ENCODE data around the gene RGL4.
"Not testable (repeated sequence)": the region's sequence is repeated elsewhere in the genome, so short reads cannot be mapped to it uniquely, and the experiment has no call there.

Gene RGL4

DNA sequence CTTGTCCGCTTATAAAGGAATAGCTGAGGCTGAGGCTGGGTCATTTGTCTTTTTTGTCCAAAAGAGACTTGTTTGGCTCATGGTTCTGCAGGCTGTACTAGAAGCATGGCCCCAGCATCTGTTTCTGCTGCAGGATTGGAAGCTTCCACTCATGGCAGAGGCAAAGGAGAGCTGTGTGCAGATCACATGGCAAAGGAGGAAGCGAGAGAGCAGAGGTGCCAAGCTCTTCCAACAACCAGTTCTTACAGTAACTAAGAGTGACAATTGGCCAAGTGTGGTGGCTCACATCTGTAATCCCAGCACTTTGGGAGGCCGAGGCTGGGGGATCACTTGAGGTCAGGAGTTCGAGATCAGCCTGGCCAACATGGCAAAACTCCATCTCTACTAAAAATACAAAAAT is 37.3 kb downstream of the RGL4 start:
- not testable (repeated sequence) for H2BK15ac ChIP-seq (ENCODE audit: low read length); DNase-seq (ENCODE audit: low spot score); H3K79me1 ChIP-seq (ENCODE audit: low read depth, low read length); H3K27ac ChIP-seq (replicated peaks; ENCODE audit: low read length); H3K4me3 ChIP-seq (ENCODE audit: low read length in 2 of 2); H3K23ac ChIP-seq (ENCODE audit: low read depth, low read length, poor library complexity); H3K9me3 ChIP-seq (replicated peaks in 1 of 2; ENCODE audit: control insufficient read depth in 2 of 2, insufficient read depth in 1 of 2, low read depth in 1 of 2, low read length in 2 of 2); H3K36me3 ChIP-seq (replicated peaks in 1 of 2; ENCODE audit: control insufficient read depth in 2 of 2, insufficient read depth in 2 of 2, low read length in 2 of 2); H4K8ac ChIP-seq (ENCODE audit: low read depth, low read length); H2BK12ac ChIP-seq (ENCODE audit: low read length); H3K18ac ChIP-seq (ENCODE audit: low read length); H3K4me2 ChIP-seq (ENCODE audit: insufficient read depth, low read length, poor library complexity, severe bottlenecking); H2AK5ac ChIP-seq (ENCODE audit: low read depth, low read length); H3K9ac ChIP-seq (ENCODE audit: low read depth, low read length, poor library complexity); H2AFZ ChIP-seq (ENCODE audit: low read length); H3K27me3 ChIP-seq (ENCODE audit: control insufficient read depth in 3 of 3, insufficient read depth in 3 of 3, low read depth in 1 of 3, low read length in 3 of 3); H3K4me1 ChIP-seq (ENCODE audit: control insufficient read depth in 2 of 2, insufficient read depth in 1 of 2, low read depth in 1 of 2, low read length in 2 of 2); H3K4ac ChIP-seq (ENCODE audit: low read length); H2BK120ac ChIP-seq (ENCODE audit: low read depth, low read length); H4K91ac ChIP-seq (ENCODE audit: low read depth, low read length, poor library complexity); H2BK5ac ChIP-seq (ENCODE audit: low read length)
- H3K14ac ChIP-seq (ENCODE audit: low read length), result peak overlapping the region; percentile 71
- WGBS, 2 donors (ENCODE audit: extremely low coverage in 2 of 2, insufficient read length in 2 of 2, insufficient replicate concordance in 1 of 2), result no CpG with 5 or more reads among the region's 4 CpGs

DNA sequence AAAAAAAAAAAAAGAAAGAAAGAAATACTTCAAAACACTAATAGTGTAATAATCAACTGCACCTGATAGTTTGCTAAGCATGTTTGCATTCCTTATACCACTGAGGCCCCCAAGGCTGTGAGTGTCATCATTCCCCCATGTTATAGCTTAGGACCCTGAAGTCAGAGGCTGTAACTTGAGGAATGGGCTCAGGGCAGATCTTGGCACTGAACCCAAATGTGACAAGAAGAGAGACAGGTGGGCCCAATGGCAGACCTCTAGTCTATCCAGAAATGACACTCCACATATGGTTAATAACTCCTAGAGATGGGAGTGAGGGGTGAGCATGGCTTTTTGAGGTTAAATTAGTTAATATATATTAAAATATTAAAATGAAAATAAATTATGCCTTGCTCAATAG is 46.9 kb downstream of the RGL4 start:
- Histone ChIP-seq H3K23ac (ENCODE audit: low read depth, low read length, poor library complexity) (no peak overlapping the region), H2BK5ac (ENCODE audit: low read length) (no peak overlapping the region), H3K14ac (ENCODE audit: low read length) (no peak overlapping the region), H3K18ac (ENCODE audit: low read length) (no peak overlapping the region), H4K91ac (ENCODE audit: low read depth, low read length, poor library complexity) (no peak overlapping the region), H2BK15ac (ENCODE audit: low read length) (no peak overlapping the region), H2AK5ac (ENCODE audit: low read depth, low read length) (no peak overlapping the region), H4K8ac (ENCODE audit: low read depth, low read length) (no peak overlapping the region), H3K27me3 (ENCODE audit: control insufficient read depth in 3 of 3, insufficient read depth in 3 of 3, low read depth in 1 of 3, low read length in 3 of 3) (no peaks in the 10 kb centered on the region), H3K27ac (replicated peaks; ENCODE audit: low read length) (no peak overlapping the region), H3K4me2 (ENCODE audit: insufficient read depth, low read length, poor library complexity, severe bottlenecking) (no peak overlapping the region), H3K4ac (ENCODE audit: low read length) (no peak overlapping the region), H2BK12ac (ENCODE audit: low read length) (no peak overlapping the region), H2AFZ (ENCODE audit: low read length) (no peak overlapping the region), H3K4me1 (ENCODE audit: control insufficient read depth in 2 of 2, insufficient read depth in 1 of 2, low read depth in 1 of 2, low read length in 2 of 2) (no peaks in the 10 kb centered on the region), H3K9me3 (replicated peaks in 1 of 2; ENCODE audit: control insufficient read depth in 2 of 2, insufficient read depth in 1 of 2, low read depth in 1 of 2, low read length in 2 of 2) (no peaks in the 10 kb centered on the region), H3K9ac (ENCODE audit: low read depth, low read length, poor library complexity) (no peak overlapping the region), H2BK120ac (ENCODE audit: low read depth, low read length) (no peak overlapping the region), H3K79me1 (ENCODE audit: low read depth, low read length) (no peaks in the 10 kb centered on the region), H3K4me3 (ENCODE audit: low read length in 2 of 2) (no peak overlapping the region), H3K36me3 (replicated peaks in 1 of 2; ENCODE audit: control insufficient read depth in 2 of 2, insufficient read depth in 2 of 2, low read length in 2 of 2) (peaks cover 8 to 17% of the 10 kb centered on the region in 2 donors)
- DNase-seq (ENCODE audit: low spot score), result no peak

DNA sequence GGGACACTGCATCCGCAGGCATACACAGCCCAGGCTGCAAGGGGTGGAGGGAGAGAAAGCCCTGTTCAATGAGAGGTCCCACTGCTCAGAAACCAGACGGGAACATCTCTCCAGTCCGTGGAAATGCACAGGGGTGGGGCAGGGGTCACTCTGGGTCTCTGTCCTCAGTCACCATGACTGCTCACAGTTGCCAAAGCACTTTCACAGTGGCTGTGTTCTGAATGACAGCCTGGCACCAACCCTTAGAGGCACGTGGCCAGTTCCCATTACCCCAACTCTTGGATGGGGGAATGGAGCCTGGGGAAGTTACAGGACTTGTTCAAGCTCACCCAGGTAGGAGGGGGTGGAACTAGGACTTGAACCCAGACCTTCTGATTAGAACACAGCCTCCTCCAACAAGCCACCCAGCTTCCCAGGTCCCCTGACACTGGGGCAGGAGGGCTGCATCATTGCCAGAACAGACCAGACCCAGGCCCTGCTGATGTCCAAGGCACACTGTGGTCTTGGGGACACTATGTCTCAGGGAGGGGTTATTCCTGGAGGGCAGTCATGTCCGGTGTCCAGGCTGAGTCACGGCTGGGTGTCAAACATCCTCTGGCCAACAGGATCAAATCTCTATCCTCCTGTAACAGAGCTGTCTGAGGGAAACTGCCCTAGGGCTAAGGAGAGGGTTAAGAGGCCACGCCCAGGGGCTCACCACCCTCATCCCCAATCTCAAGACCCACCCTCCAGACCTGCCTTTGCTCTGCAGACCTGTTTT is 51.9 kb downstream of the RGL4 start:
- H3K4me3 ChIP-seq (ENCODE audit: low read length in 2 of 2), result peak overlapping the region in 1 of 2 donors; percentile 17
- H3K23ac ChIP-seq (ENCODE audit: low read depth, low read length, poor library complexity), result no peak overlapping the region
- H3K4me1 ChIP-seq (ENCODE audit: control insufficient read depth in 2 of 2, insufficient read depth in 1 of 2, low read depth in 1 of 2, low read length in 2 of 2), result no peaks in the 10 kb centered on the region
- peak overlapping the region; percentile 63 for H3K9ac ChIP-seq (ENCODE audit: low read depth, low read length, poor library complexity)
- no peak overlapping the region for H4K8ac ChIP-seq (ENCODE audit: low read depth, low read length)
- H2BK15ac ChIP-seq (ENCODE audit: low read length), result no peak overlapping the region
- H3K9me3 ChIP-seq (replicated peaks in 1 of 2; ENCODE audit: control insufficient read depth in 2 of 2, insufficient read depth in 1 of 2, low read depth in 1 of 2, low read length in 2 of 2), result no peaks in the 10 kb centered on the region
- H2AFZ ChIP-seq (ENCODE audit: low read length), result no peak overlapping the region
- no peak overlapping the region for H3K27ac ChIP-seq (replicated peaks; ENCODE audit: low read length)
- no peak overlapping the region for H2BK120ac ChIP-seq (ENCODE audit: low read depth, low read length)
- no CpG with 5 or more reads among the region's 7 CpGs for WGBS, 2 donors (ENCODE audit: extremely low coverage in 2 of 2, insufficient read length in 2 of 2, insufficient replicate concordance in 1 of 2)
- H3K4ac ChIP-seq (ENCODE audit: low read length), result no peak overlapping the region
- H3K79me1 ChIP-seq (ENCODE audit: low read depth, low read length), result peaks cover 2% of the 10 kb centered on the region
- H2BK12ac ChIP-seq (ENCODE audit: low read length), result no peak overlapping the region
- no peak overlapping the region for H2BK5ac ChIP-seq (ENCODE audit: low read length)
- no peak overlapping the region for H3K18ac ChIP-seq (ENCODE audit: low read length)
- no peak overlapping the region for H4K91ac ChIP-seq (ENCODE audit: low read depth, low read length, poor library complexity)
- H3K36me3 ChIP-seq (replicated peaks in 1 of 2; ENCODE audit: control insufficient read depth in 2 of 2, insufficient read depth in 2 of 2, low read length in 2 of 2), result peaks cover 27 to 48% of the 10 kb centered on the region in 2 donors
- no peak overlapping the region for H3K14ac ChIP-seq (ENCODE audit: low read length)
- DNase-seq (ENCODE audit: low spot score), result no peak
- no peak overlapping the region for H3K4me2 ChIP-seq (ENCODE audit: insufficient read depth, low read length, poor library complexity, severe bottlenecking)
- no peak overlapping the region for H2AK5ac ChIP-seq (ENCODE audit: low read depth, low read length)
- no peaks in the 10 kb centered on the region for H3K27me3 ChIP-seq (ENCODE audit: control insufficient read depth in 3 of 3, insufficient read depth in 3 of 3, low read depth in 1 of 3, low read length in 3 of 3)

DNA sequence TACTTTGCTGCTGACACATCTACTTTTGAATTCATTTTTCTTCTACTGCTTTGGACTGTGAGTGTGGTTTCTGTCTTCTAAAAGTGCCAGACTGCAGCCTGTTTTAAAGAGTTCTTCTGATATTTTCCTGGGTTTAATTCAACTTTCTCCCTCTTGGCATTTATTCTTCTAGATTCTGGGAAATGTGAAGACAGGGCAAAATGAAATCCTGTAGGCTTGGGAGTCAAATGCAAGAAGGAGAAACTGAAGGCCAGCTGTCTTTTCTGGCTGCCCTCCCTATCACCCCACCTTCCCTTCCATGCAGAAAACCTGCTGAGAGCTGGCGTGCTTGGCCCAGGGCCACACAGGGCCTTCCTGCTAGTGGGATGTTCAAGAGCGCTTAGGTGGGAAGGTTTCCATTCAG is 52.5 kb downstream of the RGL4 start:
- H3K14ac ChIP-seq (ENCODE audit: low read length), result no peak overlapping the region
- no peak overlapping the region for H2BK5ac ChIP-seq (ENCODE audit: low read length)
- H2BK120ac ChIP-seq (ENCODE audit: low read depth, low read length), result no peak overlapping the region
- no peak for DNase-seq (ENCODE audit: low spot score)
- H3K9ac ChIP-seq (ENCODE audit: low read depth, low read length, poor library complexity), result no peak overlapping the region
- H3K18ac ChIP-seq (ENCODE audit: low read length), result no peak overlapping the region
- H4K91ac ChIP-seq (ENCODE audit: low read depth, low read length, poor library complexity), result no peak overlapping the region
- H3K4me3 ChIP-seq (ENCODE audit: low read length in 2 of 2), result no peak overlapping the region
- WGBS, 2 donors (ENCODE audit: extremely low coverage in 2 of 2, insufficient read length in 2 of 2, insufficient replicate concordance in 1 of 2), result no CpG with 5 or more reads among the region's 2 CpGs
- peaks cover 27 to 48% of the 10 kb centered on the region in 2 donors for H3K36me3 ChIP-seq (replicated peaks in 1 of 2; ENCODE audit: control insufficient read depth in 2 of 2, insufficient read depth in 2 of 2, low read length in 2 of 2)
- no peak overlapping the region for H2AK5ac ChIP-seq (ENCODE audit: low read depth, low read length)
- no peak overlapping the region for H3K27ac ChIP-seq (replicated peaks; ENCODE audit: low read length)
- no peak overlapping the region for H2BK15ac ChIP-seq (ENCODE audit: low read length)
- H3K4me1 ChIP-seq (ENCODE audit: control insufficient read depth in 2 of 2, insufficient read depth in 1 of 2, low read depth in 1 of 2, low read length in 2 of 2), result no peaks in the 10 kb centered on the region
- no peak overlapping the region for H3K23ac ChIP-seq (ENCODE audit: low read depth, low read length, poor library complexity)
- H3K4me2 ChIP-seq (ENCODE audit: insufficient read depth, low read length, poor library complexity, severe bottlenecking), result no peak overlapping the region
- no peak overlapping the region for H2BK12ac ChIP-seq (ENCODE audit: low read length)
- H3K9me3 ChIP-seq (replicated peaks in 1 of 2; ENCODE audit: control insufficient read depth in 2 of 2, insufficient read depth in 1 of 2, low read depth in 1 of 2, low read length in 2 of 2), result no peaks in the 10 kb centered on the region
- no peak overlapping the region for H2AFZ ChIP-seq (ENCODE audit: low read length)
- no peaks in the 10 kb centered on the region for H3K27me3 ChIP-seq (ENCODE audit: control insufficient read depth in 3 of 3, insufficient read depth in 3 of 3, low read depth in 1 of 3, low read length in 3 of 3)
- no peak overlapping the region for H3K4ac ChIP-seq (ENCODE audit: low read length)
- peak overlapping the region; percentile 33 for H4K8ac ChIP-seq (ENCODE audit: low read depth, low read length)
- peaks cover 2% of the 10 kb centered on the region for H3K79me1 ChIP-seq (ENCODE audit: low read depth, low read length)
